Measurements from ENCODE around the gene TBX18.
A peak's percentile ranks its signal among the peaks of the same experiment; 100 is the strongest.

TBX18 gene

DNA sequence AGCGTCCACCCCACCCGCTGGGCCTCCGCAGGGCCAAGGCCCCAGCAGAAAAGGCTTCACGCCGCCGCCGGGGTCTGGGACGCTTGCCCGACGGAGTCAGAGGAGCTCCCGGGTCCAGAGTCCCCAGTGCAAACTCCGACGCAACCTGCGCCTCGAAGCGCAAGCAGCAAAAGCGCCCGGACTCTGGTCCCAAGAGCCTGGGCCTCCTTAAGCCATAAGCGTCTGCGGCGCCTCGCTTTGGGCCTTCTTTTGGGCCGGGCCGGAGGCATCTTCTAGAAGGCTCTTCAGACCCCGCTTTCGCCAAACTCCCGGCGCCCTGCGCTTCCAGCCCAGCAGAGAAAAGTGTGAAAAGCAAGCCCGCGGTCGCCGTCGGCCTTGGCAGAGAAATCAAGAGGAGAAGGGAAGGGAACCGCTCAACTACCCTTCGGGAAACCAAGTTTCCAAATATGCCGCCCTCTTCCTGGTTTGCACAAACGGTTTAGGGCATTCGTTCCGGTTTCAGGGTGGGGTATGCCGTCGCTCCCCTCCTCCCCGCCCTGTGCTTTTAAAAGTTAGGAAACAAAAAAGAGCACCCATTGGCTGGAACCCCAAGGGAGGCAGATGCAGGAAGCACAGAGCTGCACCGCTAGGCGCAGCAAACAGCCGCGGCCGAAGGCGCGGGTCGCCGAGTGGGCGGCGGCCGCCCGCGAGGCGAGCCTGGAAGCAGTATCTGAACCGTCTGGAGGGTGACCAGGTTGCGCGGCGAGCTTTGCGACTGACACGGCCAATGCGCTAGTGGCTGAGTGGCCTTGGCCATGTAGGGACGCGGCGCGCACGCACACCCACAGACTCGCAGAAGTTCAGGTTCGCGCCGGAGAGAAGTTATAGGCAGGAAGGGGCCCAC is 1.2 kb downstream of the TBX18 start:
- H3K4me3 ChIP-seq (ENCODE audit: low read length): peak overlapping the region; percentile 51

DNA sequence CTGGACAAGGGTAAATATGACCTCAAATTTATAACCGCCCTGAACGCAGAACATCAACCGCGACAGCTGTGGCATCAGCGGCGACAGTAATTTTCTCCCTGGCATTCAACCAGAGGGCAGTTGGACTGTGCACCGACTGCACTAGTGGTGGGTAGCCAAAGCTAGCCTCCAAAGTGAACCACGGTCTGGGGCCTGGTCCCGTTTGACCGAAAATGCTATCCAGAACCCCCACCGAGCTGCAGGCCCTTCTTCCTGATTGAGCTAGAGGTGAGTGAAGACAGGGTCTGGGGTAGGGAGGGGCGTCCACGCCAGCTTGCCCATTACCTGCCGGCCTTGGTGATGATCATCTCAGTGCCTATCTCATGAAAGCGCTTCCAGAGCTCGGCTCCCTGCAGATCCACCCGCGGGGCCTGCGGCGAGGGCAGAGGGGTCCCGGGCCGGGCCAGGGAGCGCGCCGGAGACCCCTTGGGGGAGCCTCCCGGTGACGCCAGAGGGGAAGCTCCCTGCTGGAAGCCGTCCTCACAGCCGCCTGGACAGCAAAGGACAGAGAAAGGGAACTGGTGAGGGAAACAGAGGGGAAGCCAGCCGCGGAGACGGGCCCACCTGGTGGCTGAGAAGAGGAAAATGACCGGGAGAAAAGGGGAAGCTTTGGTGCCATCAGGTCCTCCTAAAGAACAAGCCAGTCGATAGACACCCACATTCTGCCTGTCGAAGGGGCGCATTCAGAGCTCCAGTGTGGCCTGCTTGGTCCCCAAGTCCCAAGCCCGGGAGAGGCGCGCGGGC is 2.0 kb downstream of the TBX18 start:
- Histone ChIP-seq H3K9me3 (ENCODE audit: control insufficient read depth, low read depth, low read length) (no peaks in the 10 kb centered on the region), H3K27me3 (ENCODE audit: control insufficient read depth, insufficient read depth, low read length) (peaks cover 89% of the 10 kb centered on the region), H3K36me3 (ENCODE audit: control insufficient read depth, low read depth, low read length) (no peaks in the 10 kb centered on the region), H3K9ac (ENCODE audit: low read length) (no peak overlapping the region), H3K27ac (ENCODE audit: low read length) (no peak overlapping the region), H3K4me1 (ENCODE audit: control insufficient read depth, low read depth, low read length) (peaks cover 6% of the 10 kb centered on the region), H3K4me3 (ENCODE audit: low read length) (peak overlapping the region; percentile 51)

More for the DNA sequence above, 1.2 kb downstream of the TBX18 start:
- no peaks in the 10 kb centered on the region for H3K9me3 ChIP-seq (ENCODE audit: control insufficient read depth, low read depth, low read length)
- H3K27ac ChIP-seq (ENCODE audit: low read length): no peak overlapping the region
- no peaks in the 10 kb centered on the region for H3K36me3 ChIP-seq (ENCODE audit: control insufficient read depth, low read depth, low read length)
- peaks cover 97% of the 10 kb centered on the region for H3K27me3 ChIP-seq (ENCODE audit: control insufficient read depth, insufficient read depth, low read length)
- no peak overlapping the region for H3K9ac ChIP-seq (ENCODE audit: low read length)
- H3K4me1 ChIP-seq (ENCODE audit: control insufficient read depth, low read depth, low read length): peaks cover 6% of the 10 kb centered on the region

DNA sequence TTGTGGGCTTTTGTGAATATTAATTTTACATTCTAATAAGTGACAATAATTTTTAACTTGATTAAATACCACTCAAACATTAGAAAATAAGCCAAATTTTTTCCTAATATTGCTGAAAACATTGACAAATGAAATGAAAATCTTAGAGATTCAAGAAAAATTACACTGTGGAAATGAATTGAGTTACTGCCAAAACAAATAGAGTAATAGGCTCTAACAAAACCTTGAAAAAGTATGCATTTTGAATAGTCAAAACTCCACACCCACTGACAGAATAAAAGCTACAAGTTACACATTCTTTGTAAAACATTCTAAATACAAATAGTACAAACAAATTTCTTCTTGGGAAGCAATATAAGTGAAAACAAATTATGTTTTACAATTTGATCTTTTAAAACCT is 5.9 kb downstream of the TBX18 start:
- H3K4me3 ChIP-seq (ENCODE audit: low read length): no peak overlapping the region
- H3K27ac ChIP-seq (ENCODE audit: low read length): no peak overlapping the region
- H3K4me1 ChIP-seq (ENCODE audit: control insufficient read depth, low read depth, low read length): peaks cover 3% of the 10 kb centered on the region
- no peaks in the 10 kb centered on the region for H3K9me3 ChIP-seq (ENCODE audit: control insufficient read depth, low read depth, low read length)
- H3K27me3 ChIP-seq (ENCODE audit: control insufficient read depth, insufficient read depth, low read length): peaks cover 50% of the 10 kb centered on the region
- H3K36me3 ChIP-seq (ENCODE audit: control insufficient read depth, low read depth, low read length): no peaks in the 10 kb centered on the region
- H3K9ac ChIP-seq (ENCODE audit: low read length): no peak overlapping the region

DNA sequence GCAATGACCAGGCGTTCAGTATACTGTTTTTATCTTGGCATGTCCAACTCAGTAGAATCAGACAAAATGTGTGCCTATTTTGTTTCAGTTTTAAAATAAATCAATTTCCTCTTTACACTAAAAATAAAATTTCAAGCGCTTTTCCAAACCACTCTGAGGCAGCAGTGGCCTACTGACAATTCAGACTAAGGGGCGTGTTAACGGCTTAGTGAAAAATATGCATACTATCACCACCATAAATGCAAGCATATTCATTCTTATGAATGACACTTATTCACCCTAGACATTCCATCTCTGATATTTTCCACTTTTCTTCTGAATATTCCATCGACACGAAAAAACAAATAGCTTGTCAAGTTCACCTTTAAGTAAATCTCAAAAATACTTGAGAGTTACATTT is 7.5 kb downstream of the TBX18 start:
- peaks cover 1% of the 10 kb centered on the region for H3K4me1 ChIP-seq (ENCODE audit: control insufficient read depth, low read depth, low read length)
- no peaks in the 10 kb centered on the region for H3K36me3 ChIP-seq (ENCODE audit: control insufficient read depth, low read depth, low read length)
- no peaks in the 10 kb centered on the region for H3K9me3 ChIP-seq (ENCODE audit: control insufficient read depth, low read depth, low read length)
- peaks cover 33% of the 10 kb centered on the region for H3K27me3 ChIP-seq (ENCODE audit: control insufficient read depth, insufficient read depth, low read length)
- H3K9ac ChIP-seq (ENCODE audit: low read length): no peak overlapping the region
- H3K4me3 ChIP-seq (ENCODE audit: low read length): no peak overlapping the region
- no peak overlapping the region for H3K27ac ChIP-seq (ENCODE audit: low read length)

DNA sequence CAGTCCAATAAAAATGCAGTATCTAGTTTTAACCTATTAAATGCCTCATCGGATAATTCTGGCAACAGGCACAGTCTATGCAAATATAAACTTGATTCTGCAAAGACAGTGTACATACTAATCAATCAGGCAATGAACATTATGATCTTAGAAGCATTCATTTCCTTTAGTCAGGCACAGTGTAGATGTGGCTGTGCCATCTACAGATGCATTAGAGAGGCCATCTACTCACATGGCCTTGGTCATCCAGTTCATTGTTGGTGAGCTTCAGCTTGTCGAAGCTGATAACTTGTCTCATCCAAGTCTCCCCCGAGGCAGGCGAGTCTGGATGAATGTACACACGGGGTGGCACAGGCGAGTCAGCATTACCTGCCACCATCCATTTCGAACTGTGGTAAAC is 7.9 kb downstream of the TBX18 start:
- Histone ChIP-seq H3K27ac (ENCODE audit: low read length) (no peak overlapping the region), H3K9ac (ENCODE audit: low read length) (no peak overlapping the region), H3K4me3 (ENCODE audit: low read length) (no peak overlapping the region), H3K9me3 (ENCODE audit: control insufficient read depth, low read depth, low read length) (no peaks in the 10 kb centered on the region), H3K4me1 (ENCODE audit: control insufficient read depth, low read depth, low read length) (no peaks in the 10 kb centered on the region), H3K27me3 (ENCODE audit: control insufficient read depth, insufficient read depth, low read length) (peaks cover 29% of the 10 kb centered on the region), H3K36me3 (ENCODE audit: control insufficient read depth, low read depth, low read length) (no peaks in the 10 kb centered on the region)

DNA sequence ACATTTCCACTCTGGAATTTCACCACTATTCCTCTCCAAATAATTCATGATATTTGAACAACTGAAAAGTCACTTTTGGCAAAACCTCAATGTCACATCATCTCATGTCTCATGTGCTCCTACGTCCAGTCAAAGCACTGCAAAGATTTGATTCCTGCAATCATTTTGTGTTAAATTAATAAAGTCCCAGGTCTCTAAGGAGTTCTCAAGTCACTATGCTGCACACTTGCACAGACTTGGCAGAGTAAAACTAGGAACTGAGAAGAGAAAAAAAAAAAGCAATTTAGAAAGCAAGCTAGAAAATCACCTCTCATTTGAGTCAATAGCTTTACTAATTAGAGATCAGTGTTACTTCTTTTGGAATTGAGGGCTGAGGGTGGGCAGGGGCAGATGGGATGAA is 11.2 kb downstream of the TBX18 start:
- H3K36me3 ChIP-seq (ENCODE audit: control insufficient read depth, low read depth, low read length): no peaks in the 10 kb centered on the region
- no peaks in the 10 kb centered on the region for H3K27me3 ChIP-seq (ENCODE audit: control insufficient read depth, insufficient read depth, low read length)
- no peak overlapping the region for H3K9ac ChIP-seq (ENCODE audit: low read length)
- H3K4me1 ChIP-seq (ENCODE audit: control insufficient read depth, low read depth, low read length): no peaks in the 10 kb centered on the region
- no peak overlapping the region for H3K4me3 ChIP-seq (ENCODE audit: low read length)
- no peaks in the 10 kb centered on the region for H3K9me3 ChIP-seq (ENCODE audit: control insufficient read depth, low read depth, low read length)
- no peak overlapping the region for H3K27ac ChIP-seq (ENCODE audit: low read length)

DNA sequence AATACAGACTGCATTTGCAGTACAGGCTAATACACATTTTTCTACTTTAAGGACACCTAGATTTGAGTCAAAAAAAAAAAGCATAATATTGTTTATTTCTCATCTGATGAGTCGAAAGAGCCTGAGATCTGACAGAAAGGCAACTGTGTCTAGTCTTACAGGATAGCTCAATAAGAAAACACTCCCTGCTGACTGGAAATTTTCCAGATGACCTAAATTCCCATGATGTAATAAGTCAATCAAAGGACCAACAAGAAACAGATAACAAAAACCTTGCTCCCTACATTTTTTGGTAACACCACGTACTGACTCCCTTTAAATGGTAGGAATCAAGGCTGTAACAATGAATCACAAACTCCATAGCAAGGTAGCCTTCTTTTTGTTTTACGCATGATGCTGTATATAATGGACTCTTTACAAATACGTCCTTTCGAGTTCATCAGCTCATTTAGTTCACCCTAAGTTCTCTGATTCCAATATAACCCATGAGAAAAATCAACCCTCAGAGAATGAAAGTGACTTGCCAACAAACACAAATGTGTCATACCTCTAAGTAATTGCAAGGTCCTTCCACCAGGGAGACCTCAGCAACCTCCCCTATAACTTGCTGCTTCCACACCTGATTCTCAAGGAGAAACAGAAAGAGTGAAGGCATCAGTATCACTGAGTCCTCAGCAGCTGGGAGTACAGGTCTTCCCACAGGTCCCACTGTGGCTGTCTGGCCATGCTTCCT is 12.1 kb downstream of the TBX18 start:
- H3K9me3 ChIP-seq (ENCODE audit: control insufficient read depth, low read depth, low read length): no peaks in the 10 kb centered on the region
- no peak overlapping the region for H3K27ac ChIP-seq (ENCODE audit: low read length)
- H3K9ac ChIP-seq (ENCODE audit: low read length): no peak overlapping the region
- H3K27me3 ChIP-seq (ENCODE audit: control insufficient read depth, insufficient read depth, low read length): no peaks in the 10 kb centered on the region
- H3K4me1 ChIP-seq (ENCODE audit: control insufficient read depth, low read depth, low read length): no peaks in the 10 kb centered on the region
- H3K36me3 ChIP-seq (ENCODE audit: control insufficient read depth, low read depth, low read length): no peaks in the 10 kb centered on the region
- H3K4me3 ChIP-seq (ENCODE audit: low read length): no peak overlapping the region

DNA sequence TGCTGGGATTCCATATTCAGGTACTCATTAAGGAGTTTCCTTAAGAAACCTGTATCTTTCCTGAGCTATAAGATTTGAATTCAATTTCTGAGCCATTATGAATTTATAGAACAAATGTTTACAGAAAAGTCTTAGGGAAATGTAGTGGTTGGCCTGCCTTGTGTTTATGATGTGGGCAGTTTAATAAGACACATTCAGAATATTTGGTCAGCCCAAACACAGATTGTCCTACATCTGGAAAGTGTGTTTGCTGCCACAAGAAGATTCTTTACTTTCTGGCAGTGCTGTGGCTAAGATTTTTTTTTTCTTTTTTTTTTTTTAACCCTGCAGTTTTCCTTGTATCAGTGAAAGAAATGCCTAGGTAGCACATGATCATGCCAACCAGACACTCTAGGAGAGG is 15.2 kb downstream of the TBX18 start:
- Histone ChIP-seq H3K4me1 (ENCODE audit: control insufficient read depth, low read depth, low read length) (no peaks in the 10 kb centered on the region), H3K9ac (ENCODE audit: low read length) (no peak overlapping the region), H3K36me3 (ENCODE audit: control insufficient read depth, low read depth, low read length) (no peaks in the 10 kb centered on the region)

DNA sequence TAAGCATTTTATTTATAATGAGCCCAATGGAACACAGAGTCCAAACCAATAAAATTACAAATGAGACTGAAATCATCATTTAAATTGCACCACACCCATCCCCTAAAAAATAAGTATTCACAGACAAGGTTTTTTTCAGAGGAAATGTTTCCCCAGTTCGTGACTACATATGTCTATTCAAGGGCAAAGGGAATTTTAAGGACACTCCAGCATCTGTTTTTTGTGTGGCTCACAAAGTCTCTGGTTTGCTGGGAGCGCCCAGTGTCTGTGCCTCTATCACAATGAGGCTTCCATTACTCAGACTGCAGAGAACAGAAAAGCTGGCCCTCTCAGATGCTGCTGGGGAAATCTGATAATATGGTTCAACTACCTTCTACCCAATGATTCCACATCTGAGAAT is 16.0 kb downstream of the TBX18 start:
- Histone ChIP-seq H3K9ac (ENCODE audit: low read length) (no peak overlapping the region), H3K36me3 (ENCODE audit: control insufficient read depth, low read depth, low read length) (no peaks in the 10 kb centered on the region), H3K9me3 (ENCODE audit: control insufficient read depth, low read depth, low read length) (no peaks in the 10 kb centered on the region), H3K4me1 (ENCODE audit: control insufficient read depth, low read depth, low read length) (no peaks in the 10 kb centered on the region), H3K27ac (ENCODE audit: low read length) (no peak overlapping the region), H3K27me3 (ENCODE audit: control insufficient read depth, insufficient read depth, low read length) (no peaks in the 10 kb centered on the region), H3K4me3 (ENCODE audit: low read length) (no peak overlapping the region)

More for the DNA sequence above, 15.2 kb downstream of the TBX18 start:
- no peaks in the 10 kb centered on the region for H3K9me3 ChIP-seq (ENCODE audit: control insufficient read depth, low read depth, low read length)
- H3K27ac ChIP-seq (ENCODE audit: low read length): no peak overlapping the region
- no peaks in the 10 kb centered on the region for H3K27me3 ChIP-seq (ENCODE audit: control insufficient read depth, insufficient read depth, low read length)
- no peak overlapping the region for H3K4me3 ChIP-seq (ENCODE audit: low read length)

DNA sequence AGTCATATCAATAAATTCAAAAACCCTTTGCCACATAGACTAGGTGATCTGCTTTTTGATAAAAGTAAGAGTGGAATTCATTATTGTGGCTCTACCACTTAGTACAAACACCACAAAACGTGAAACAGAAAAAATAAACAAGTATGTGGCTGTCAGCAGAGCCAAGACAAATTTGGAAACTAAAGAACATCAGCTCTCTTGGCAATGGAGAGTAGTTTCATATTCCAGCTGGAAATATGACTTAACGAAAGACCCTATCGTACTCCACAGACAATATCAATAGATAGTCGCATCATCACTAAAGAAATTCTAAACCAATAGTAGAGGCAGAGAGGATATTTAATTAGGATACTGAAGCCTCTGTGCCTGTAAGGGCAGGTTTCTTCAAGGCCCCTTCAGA is 20.8 kb downstream of the TBX18 start:
- H3K4me1 ChIP-seq (ENCODE audit: control insufficient read depth, low read depth, low read length): no peaks in the 10 kb centered on the region
- no peak overlapping the region for H3K4me3 ChIP-seq (ENCODE audit: low read length)
- H3K9ac ChIP-seq (ENCODE audit: low read length): no peak overlapping the region
- no peaks in the 10 kb centered on the region for H3K9me3 ChIP-seq (ENCODE audit: control insufficient read depth, low read depth, low read length)
- no peak overlapping the region for H3K27ac ChIP-seq (ENCODE audit: low read length)
- no peaks in the 10 kb centered on the region for H3K36me3 ChIP-seq (ENCODE audit: control insufficient read depth, low read depth, low read length)
- H3K27me3 ChIP-seq (ENCODE audit: control insufficient read depth, insufficient read depth, low read length): no peaks in the 10 kb centered on the region

DNA sequence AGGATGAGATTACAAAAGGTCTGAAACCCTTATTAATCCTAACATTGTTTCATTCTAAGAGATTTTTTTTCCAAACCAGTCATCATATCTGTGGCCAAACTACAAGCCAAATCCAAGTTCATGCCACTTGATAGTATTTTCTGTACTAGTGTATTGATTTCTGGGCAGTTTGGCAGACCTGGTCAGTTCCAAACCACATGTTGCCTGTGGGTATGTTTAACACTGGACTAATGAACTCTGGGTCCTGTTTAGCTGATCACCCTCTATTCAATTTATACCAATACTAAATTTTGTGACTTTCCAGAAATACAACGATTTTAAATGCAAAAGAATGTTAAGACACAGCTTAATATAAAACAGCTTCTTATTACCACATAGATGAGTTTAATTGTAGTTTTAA is 24.0 kb downstream of the TBX18 start:
- Histone ChIP-seq H3K27me3 (ENCODE audit: control insufficient read depth, insufficient read depth, low read length) (no peaks in the 10 kb centered on the region), H3K4me1 (ENCODE audit: control insufficient read depth, low read depth, low read length) (no peaks in the 10 kb centered on the region), H3K9ac (ENCODE audit: low read length) (no peak overlapping the region), H3K36me3 (ENCODE audit: control insufficient read depth, low read depth, low read length) (no peaks in the 10 kb centered on the region), H3K27ac (ENCODE audit: low read length) (no peak overlapping the region), H3K4me3 (ENCODE audit: low read length) (no peak overlapping the region), H3K9me3 (ENCODE audit: control insufficient read depth, low read depth, low read length) (no peaks in the 10 kb centered on the region)
